Smooth muscle cell (in vitro differentiated cells): Measurements from ENCODE around the gene TAGLN3. TPM values are rescaled to one million over a fixed set of nuclear protein-coding genes. Genes with fewer than 3 reads are reported as not detected.

Source experiments
- DNase-seq: peaks from one replicate; lab custom pipeline; 2025; ENCODE audit not compliant: unreplicated experiment; lab: John Stamatoyannopoulos, UW
- H2AFZ ChIP-seq: fragments of 200-600 bp; sonication (generic); 2 replicates; pipeline ENCODE4 v1.6.0; 2016; ENCODE audit warnings: antibody characterized with exemption, low read depth, mild to moderate bottlenecking
- H3F3A ChIP-seq: fragments of 200-600 bp; sonication (generic); 2 replicates; pipeline ENCODE4 v1.6.0; 2017; ENCODE audit warnings: antibody characterized with exemption, low read depth
- H3K27ac ChIP-seq: fragments of 200-600 bp; sonication (generic); 2 replicates; pipeline ENCODE4 v1.5.1; 2016; ENCODE audit warnings: low read depth, mild to moderate bottlenecking
- H3K27me3 ChIP-seq: fragments of 200-600 bp; sonication (generic); 2 replicates; pipeline ENCODE4 v1.6.1; 2016; ENCODE audit warnings: low read depth, mild to moderate bottlenecking
- H3K36me3 ChIP-seq: fragments of 200-600 bp; sonication (generic); 2 replicates; pipeline ENCODE4 v1.5.1; 2016; ENCODE audit warnings: low read depth
- H3K4me1 ChIP-seq: fragments of 200-600 bp; sonication (generic); 2 replicates; pipeline ENCODE4 v1.5.1; 2016; ENCODE audit warnings: low read depth
- H3K4me2 ChIP-seq: fragments of 200-600 bp; sonication (generic); 2 replicates; pipeline ENCODE4 v1.6.0; 2016; ENCODE audit warnings: mild to moderate bottlenecking
- H3K4me3 ChIP-seq: fragments of 200-600 bp; sonication (generic); 2 replicates; pipeline ENCODE4 v1.5.1; 2016; ENCODE audit warnings: mild to moderate bottlenecking
- H3K79me2 ChIP-seq: fragments of 200-600 bp; sonication (generic); 2 replicates; pipeline ENCODE4 v1.6.0; 2016; ENCODE audit warnings: low read depth, mild to moderate bottlenecking
- H3K9ac ChIP-seq: fragments of 200-600 bp; sonication (generic); 2 replicates; pipeline ENCODE4 v1.6.0; 2016; ENCODE audit warnings: low read depth
- H3K9me3 ChIP-seq: fragments of 200-600 bp; sonication (generic); replicated peaks from 2 replicates; pipeline ENCODE4 v1.5.1; 2016; ENCODE audit warnings: low read depth
- H4K20me1 ChIP-seq: fragments of 200-600 bp; sonication (generic); 2 replicates; pipeline ENCODE4 v1.6.0; 2016; ENCODE audit warnings: low read depth
- CTCF ChIP-seq: fragments of 200-600 bp; sonication (generic); IDR thresholded peaks from 2 replicates; pipeline ENCODE4 v1.5.1; 2017; ENCODE audit warnings: borderline replicate concordance, mild to moderate bottlenecking, antibody characterized with exemption; ENCODE audit not compliant: insufficient read depth, poor library complexity, severe bottlenecking
- WGBS: methylation state at CpG from one replicate; pipeline ENCODE4 v1.1.7; 2016; ENCODE audit warnings: low lambda C conversion rate; 5-methylcytosine and 5-hydroxymethylcytosine counted together
- polyA plus RNA-seq: library from polyadenylated mRNA; unstranded; fragments of >200 nt; fragmentation: Nextera tagmentation; extraction: Ambion mirVana; gene quantifications from 2 replicates; pipeline ENCODE4 v1.2.1, GENCODE V29; 2016
- total RNA-seq: library from RNA; depleted of rRNA; stranded (reverse); fragments of >200 nt; gene quantifications from 2 replicates; pipeline ENCODE4 v1.2.3, GENCODE V29; 2014

TAGLN3 gene
- total and polyA plus RNA-seq, 2 experiments from 2014 or later: 0.97 to 2.1 TPM

DNA sequence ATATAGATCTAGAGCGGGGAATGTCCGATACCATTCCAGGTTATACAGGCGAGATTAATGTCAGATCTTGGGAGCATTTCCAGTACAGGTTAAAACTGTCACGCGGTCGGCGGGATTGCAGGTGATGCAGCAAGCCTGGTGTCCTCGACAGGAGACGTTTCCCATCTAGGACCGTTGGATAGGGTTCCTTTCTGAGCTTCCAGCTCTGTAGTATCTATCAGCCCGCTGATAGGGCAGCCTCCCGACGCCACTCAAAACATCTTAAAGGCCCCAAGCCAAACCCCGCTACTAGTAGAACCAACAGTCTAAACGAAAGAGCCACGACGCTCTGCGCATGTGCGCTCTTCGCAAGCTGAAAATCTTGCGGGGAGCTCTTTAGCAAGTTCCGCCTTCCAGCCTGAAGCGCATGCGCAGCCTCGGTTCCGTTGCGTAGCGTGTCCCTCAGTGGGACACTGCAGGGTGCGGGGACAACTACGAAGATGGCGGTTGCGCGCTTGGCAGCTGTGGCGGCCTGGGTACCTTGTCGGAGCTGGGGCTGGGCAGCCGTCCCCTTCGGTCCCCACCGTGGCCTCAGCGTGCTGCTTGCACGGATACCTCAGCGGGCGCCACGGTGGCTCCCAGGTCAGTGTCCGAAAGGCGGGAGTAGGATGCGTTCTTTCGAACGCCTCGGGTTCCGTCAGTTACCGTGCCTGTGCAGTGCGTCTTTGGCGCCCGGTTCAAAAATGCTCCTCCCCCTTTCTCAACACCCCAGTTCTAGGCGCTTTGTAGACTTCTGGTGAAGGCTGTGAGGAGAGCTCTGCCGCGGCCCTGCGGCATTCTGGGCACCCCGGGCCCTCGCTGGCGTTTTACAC is 19.9 kb upstream of the TAGLN3 start, which contains the start of gene ABHD10:
Gene ABHD10, plus strand, starts transcription at position 444 of the 851 bp plus-strand sequence. Its CDS starts 36 bp downstream, at position 480.
- TF ChIP-seq CTCF: no peak
- Histone ChIP-seq H3K36me3 (peaks cover 6% of the 10 kb centered on the region), H3K4me1 (peaks cover 20% of the 10 kb centered on the region), H2AFZ (peak within 1 kb of the TSS; percentile 90), H3F3A (peaks cover 13% of the 10 kb centered on the region), H3K27me3 (no peaks in the 10 kb centered on the region), H3K4me3 (peak within 1 kb of the TSS; percentile 72), H4K20me1 (peaks cover 19% of the 10 kb centered on the region), H3K79me2 (peaks cover 46% of the 10 kb centered on the region), H3K9me3 (no peaks in the 10 kb centered on the region), H3K4me2 (peak within 1 kb of the TSS; percentile 88), H3K27ac (peak within 1 kb of the TSS; percentile 34), H3K9ac (peak within 1 kb of the TSS; percentile 65)
- peak; percentile 79 for DNase-seq
- WGBS: 3% methylated on average over 61 of the region's 61 CpGs

GRCh38 chr3:111979434-111980038 is 19.2 kb upstream of the TAGLN3 start:
- TF ChIP-seq CTCF: no peak
- peaks cover 13% of the 10 kb centered on the region for H3F3A ChIP-seq
- H3K4me1 ChIP-seq: peaks cover 20% of the 10 kb centered on the region
- peaks cover 46% of the 10 kb centered on the region for H3K79me2 ChIP-seq
- peak overlapping the region; percentile 72 for H3K4me3 ChIP-seq
- peaks cover 2% of the 10 kb centered on the region for H3K36me3 ChIP-seq
- peak overlapping the region; percentile 65 for H3K9ac ChIP-seq
- H4K20me1 ChIP-seq: peaks cover 26% of the 10 kb centered on the region
- peak overlapping the region; percentile 90 for H2AFZ ChIP-seq
- H3K9me3 ChIP-seq: no peaks in the 10 kb centered on the region
- H3K4me2 ChIP-seq: peak overlapping the region; percentile 88
- H3K27me3 ChIP-seq: no peaks in the 10 kb centered on the region
- no peak for DNase-seq
- no peak overlapping the region for H3K27ac ChIP-seq
- WGBS: 23% methylated on average over 5 of the region's 5 CpGs

DNA sequence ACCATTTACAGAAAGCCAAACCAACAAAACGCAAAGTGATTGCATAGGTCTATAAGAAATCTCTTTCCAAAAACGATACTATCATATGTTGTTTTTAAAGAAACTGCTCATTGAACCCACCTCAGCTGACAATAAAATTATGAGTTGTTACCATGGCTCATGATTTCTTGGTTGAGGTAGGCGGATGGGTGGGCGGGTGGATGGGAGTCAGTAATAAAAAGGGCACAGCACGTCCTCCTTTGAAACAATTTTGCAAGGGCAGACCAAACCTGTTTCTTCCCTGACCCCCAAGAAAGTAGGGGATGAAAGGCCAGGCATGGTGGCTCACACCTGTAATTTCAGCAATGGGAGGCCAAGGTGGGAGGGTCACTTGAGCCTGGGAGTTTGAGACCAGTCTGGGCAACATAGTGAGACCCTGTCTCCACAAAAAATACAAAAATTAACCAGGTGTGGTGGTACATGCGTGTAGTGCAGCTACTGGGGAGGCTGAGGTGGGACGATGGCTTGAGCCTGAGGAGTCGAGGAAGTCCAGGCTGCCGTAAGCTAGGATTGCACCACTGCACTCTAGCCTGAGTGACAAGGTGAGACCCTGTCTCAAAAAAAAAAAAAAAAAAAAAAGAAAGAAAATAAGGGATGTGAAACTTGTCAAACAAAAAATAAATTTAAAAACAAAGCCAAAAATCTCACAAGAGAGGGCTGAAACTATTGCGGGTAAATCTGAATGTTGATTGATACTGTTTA is 17.8 kb upstream of the TAGLN3 start:
- peaks cover 35% of the 10 kb centered on the region for H4K20me1 ChIP-seq
- H3K9me3 ChIP-seq: no peaks in the 10 kb centered on the region
- peak overlapping the region; percentile 4 for H3K9ac ChIP-seq
- no peak overlapping the region for H3K27ac ChIP-seq
- peaks cover 46% of the 10 kb centered on the region for H3K79me2 ChIP-seq
- H3F3A ChIP-seq: peaks cover 10% of the 10 kb centered on the region
- no peak for TF ChIP-seq CTCF
- peaks cover 20% of the 10 kb centered on the region for H3K4me1 ChIP-seq
- no peaks in the 10 kb centered on the region for H3K27me3 ChIP-seq
- no peak for DNase-seq
- WGBS: 95% methylated on average over 10 of the region's 10 CpGs
- H3K4me2 ChIP-seq: peak overlapping the region; percentile 88
- no peak overlapping the region for H2AFZ ChIP-seq
- no peak overlapping the region for H3K4me3 ChIP-seq
- no peaks in the 10 kb centered on the region for H3K36me3 ChIP-seq
